Measurements from ENCODE around the gene ATP9B. TPM values are rescaled to one million over a fixed set of nuclear protein-coding genes. Genes with fewer than 3 reads are reported as not detected.

ATP9B gene
- total RNA-seq, 1 donor from 2014 or later: 45.3 TPM

DNA sequence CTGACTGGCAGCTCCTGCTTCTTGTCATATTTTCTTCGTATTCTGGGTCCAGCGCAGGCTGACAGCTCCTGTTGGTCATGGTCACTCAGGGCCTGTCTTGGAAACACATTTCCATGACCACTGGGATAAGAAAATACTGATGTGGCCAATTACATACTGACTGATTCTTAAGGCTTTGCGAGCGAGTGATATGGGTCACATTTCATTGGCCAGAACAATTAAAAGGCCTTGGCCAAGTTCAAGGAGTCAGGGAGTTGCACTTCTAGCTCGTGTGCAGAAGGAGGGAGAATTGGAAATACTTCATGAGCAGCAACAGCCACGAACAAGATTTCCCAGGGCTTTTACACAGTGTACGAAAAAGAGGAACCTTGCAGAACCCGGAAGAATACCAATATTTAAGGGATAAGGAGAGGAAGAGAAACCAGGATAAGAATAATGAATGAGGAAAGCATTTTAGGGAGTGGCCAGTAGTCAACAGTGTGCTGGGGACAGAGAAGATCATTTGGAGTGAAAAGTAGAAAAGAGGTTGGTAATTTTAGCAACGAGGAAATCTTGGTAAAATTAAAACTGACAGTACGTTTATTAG, 149.5 kb downstream of the ATP9B start:
- H3K4me3 Mint-ChIP-seq (ENCODE audit: low read depth): no peak overlapping the region
- DNase-seq (ENCODE audit: low spot score, unreplicated experiment): no peak
- no peak for TF ChIP-seq CTCF (IDR thresholded peaks at IDR 0.05; ENCODE audit: unreplicated experiment)
- H3K36me3 Mint-ChIP-seq (ENCODE audit: insufficient read depth): peaks cover 11% of the 10 kb centered on the region
- no peaks in the 10 kb centered on the region for H3K9me3 Mint-ChIP-seq (ENCODE audit: low read depth)
- peak overlapping the region; percentile 27 for H3K27ac Mint-ChIP-seq
- no peaks in the 10 kb centered on the region for H3K27me3 Mint-ChIP-seq
- peaks cover 7% of the 10 kb centered on the region for H3K4me1 Mint-ChIP-seq (ENCODE audit: low read depth)

DNA sequence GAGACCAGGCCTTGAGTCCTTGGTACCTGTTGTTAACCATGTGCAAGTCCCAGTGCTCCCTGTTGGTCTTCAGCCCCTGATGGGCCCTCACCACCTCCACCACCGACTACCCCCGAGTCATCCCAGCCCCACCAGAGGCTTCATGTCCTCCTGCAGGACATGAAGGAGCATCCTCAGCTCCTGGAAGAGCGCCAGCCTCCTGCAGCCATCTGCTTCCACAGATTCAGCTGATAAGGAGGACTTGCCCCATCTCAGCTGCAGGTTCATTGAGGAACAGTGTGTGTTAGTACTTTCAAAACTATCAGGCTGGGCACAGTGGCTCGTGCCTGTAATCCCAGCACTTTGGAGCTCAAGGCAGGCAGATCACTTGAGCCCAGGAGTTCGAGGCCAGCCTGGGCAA, 151.9 kb downstream of the ATP9B start:
- H3K4me3 Mint-ChIP-seq (ENCODE audit: low read depth): no peak overlapping the region
- peaks cover 10% of the 10 kb centered on the region for H3K36me3 Mint-ChIP-seq (ENCODE audit: insufficient read depth)
- no peak for DNase-seq (ENCODE audit: low spot score, unreplicated experiment)
- TF ChIP-seq CTCF (IDR thresholded peaks at IDR 0.05; ENCODE audit: unreplicated experiment): no peak
- peaks cover 7% of the 10 kb centered on the region for H3K4me1 Mint-ChIP-seq (ENCODE audit: low read depth)
- H3K9me3 Mint-ChIP-seq (ENCODE audit: low read depth): no peaks in the 10 kb centered on the region
- H3K27ac Mint-ChIP-seq: no peak overlapping the region
- no peaks in the 10 kb centered on the region for H3K27me3 Mint-ChIP-seq

GRCh38 chr18:79222790-79223189, 153.6 kb downstream of the ATP9B start:
- no peak for TF ChIP-seq CTCF (IDR thresholded peaks at IDR 0.05; ENCODE audit: unreplicated experiment)
- no peak for DNase-seq (ENCODE audit: low spot score, unreplicated experiment)
- H3K4me3 Mint-ChIP-seq (ENCODE audit: low read depth): no peak overlapping the region
- no peaks in the 10 kb centered on the region for H3K27me3 Mint-ChIP-seq
- H3K4me1 Mint-ChIP-seq (ENCODE audit: low read depth): peaks cover 11% of the 10 kb centered on the region
- H3K9me3 Mint-ChIP-seq (ENCODE audit: low read depth): no peaks in the 10 kb centered on the region
- no peak overlapping the region for H3K27ac Mint-ChIP-seq
- peaks cover under 1% of the 10 kb centered on the region for H3K36me3 Mint-ChIP-seq (ENCODE audit: insufficient read depth)

GRCh38 chr18:79223431-79223830, 154.2 kb downstream of the ATP9B start:
- Mint-ChIP-seq H3K27me3 (no peaks in the 10 kb centered on the region), H3K4me3 (ENCODE audit: low read depth) (no peak overlapping the region), H3K4me1 (ENCODE audit: low read depth) (peaks cover 12% of the 10 kb centered on the region), H3K27ac (no peak overlapping the region), H3K36me3 (ENCODE audit: insufficient read depth) (no peaks in the 10 kb centered on the region), H3K9me3 (ENCODE audit: low read depth) (no peaks in the 10 kb centered on the region)
- DNase-seq (ENCODE audit: low spot score, unreplicated experiment): no peak
- no peak for TF ChIP-seq CTCF (IDR thresholded peaks at IDR 0.05; ENCODE audit: unreplicated experiment)

- no peaks in the 10 kb centered on the region for H3K27me3 Mint-ChIP-seq
- H3K4me1 Mint-ChIP-seq (ENCODE audit: low read depth): peaks cover 5% of the 10 kb centered on the region
- H3K27ac Mint-ChIP-seq: no peak overlapping the region
- no peak overlapping the region for H3K4me3 Mint-ChIP-seq (ENCODE audit: low read depth)
- no peak for TF ChIP-seq CTCF (IDR thresholded peaks at IDR 0.05; ENCODE audit: unreplicated experiment)
- DNase-seq (ENCODE audit: low spot score, unreplicated experiment): no peak
- H3K9me3 Mint-ChIP-seq (ENCODE audit: low read depth): no peaks in the 10 kb centered on the region
- H3K36me3 Mint-ChIP-seq (ENCODE audit: insufficient read depth): peaks cover under 1% of the 10 kb centered on the region
Observed at GRCh38 chr18:79224381-79224780, 155.2 kb downstream of the ATP9B start.

Measured in progenitor cell of endocrine pancreas (in vitro differentiated cells).